Superior temporal gyrus (tissue), 1 donor: ENCODE measurements around the gene PRSS36.
A peak's percentile ranks its signal among the peaks of the same experiment; 100 is the strongest.
"Not testable (repeated sequence)": the region's sequence is repeated elsewhere in the genome, so short reads cannot be mapped to it uniquely, and the experiment has no call there.

Experiments used
- DNase-seq: peaks from one replicate; pipeline ENCODE4 v3.0.0-alpha.2; 2016; ENCODE audit errors: extremely low spot score

PRSS36 gene

GRCh38 chr16:31183432-31184428, 33.9 kb upstream of the PRSS36 start:
- no peak for DNase-seq

- no peak for DNase-seq
Measured at GRCh38 chr16:31182391-31182790, 32.5 kb upstream of the PRSS36 start.

DNA sequence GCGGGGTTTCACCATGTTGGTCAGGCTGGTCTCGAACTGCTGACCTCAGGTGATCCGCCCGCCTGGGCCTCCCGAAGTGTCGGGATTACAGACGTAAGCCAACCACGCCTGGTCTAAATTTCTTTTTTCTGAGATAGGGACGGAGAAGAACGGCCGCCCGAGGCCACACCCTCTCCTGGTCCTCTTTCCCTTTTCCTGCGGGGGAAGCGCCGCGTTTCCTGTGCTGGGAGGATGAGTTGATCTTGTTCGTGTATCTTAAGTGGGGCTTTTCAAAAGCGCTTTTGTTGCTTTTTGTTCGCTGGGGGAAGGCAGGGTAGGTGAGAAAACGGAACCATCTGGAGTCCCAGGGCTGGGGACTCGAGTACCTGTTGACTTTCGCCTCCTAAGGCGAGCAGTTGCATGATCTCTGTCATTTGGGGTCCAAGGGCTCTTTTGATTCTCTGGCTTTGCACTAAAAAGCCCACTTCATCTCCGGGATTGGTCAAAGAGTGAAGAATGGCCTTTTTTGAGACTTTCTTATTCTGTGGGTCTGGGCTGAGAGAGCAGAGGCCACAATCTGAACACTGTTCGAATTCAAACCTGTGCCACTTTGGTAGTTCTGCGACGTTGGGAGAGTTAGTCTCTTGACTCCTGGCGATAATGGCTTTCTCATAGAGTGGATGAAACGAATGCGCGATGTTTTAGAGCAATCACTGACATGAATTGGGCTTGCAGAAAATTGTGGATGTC, 31.4 kb upstream of the PRSS36 start:
- DNase-seq = no peak

- peak; percentile 95 for DNase-seq
Measured at GRCh38 chr16:31179747-31180459, 30.0 kb upstream of the PRSS36 start, which contains the start of gene FUS. TSS of gene FUS (plus strand) at chr16:31180139. CDS start at chr16:31180215, 76 bp downstream.

GRCh38 chr16:31179219-31179746, 29.4 kb upstream of the PRSS36 start:
- peak; percentile 24 for DNase-seq

- DNase-seq = no peak
Measured at GRCh38 chr16:31177136-31177535, 27.3 kb upstream of the PRSS36 start.

DNA sequence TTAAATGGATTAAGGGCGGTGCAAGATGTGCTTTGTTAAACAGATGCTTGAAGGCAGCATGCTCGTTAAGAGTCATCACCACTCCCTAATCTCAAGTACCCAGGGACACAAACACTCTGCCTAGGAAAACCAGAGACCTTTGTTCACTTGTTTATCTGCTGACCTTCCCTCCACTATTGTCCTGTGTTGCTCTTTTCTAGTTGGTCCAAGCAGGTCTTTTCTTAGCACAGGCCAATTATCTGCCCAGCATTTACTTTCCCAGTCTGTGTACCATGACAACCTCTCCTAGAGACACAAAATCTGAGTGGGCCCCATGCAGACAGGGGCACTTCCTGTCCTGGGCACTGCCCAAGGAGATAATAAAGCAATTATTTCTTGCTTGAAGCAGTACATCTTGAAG, 20.2 kb upstream of the PRSS36 start:
- not testable (repeated sequence) for DNase-seq

- no peak for DNase-seq
Measured at GRCh38 chr16:31168848-31169247, 19.0 kb upstream of the PRSS36 start.

DNA sequence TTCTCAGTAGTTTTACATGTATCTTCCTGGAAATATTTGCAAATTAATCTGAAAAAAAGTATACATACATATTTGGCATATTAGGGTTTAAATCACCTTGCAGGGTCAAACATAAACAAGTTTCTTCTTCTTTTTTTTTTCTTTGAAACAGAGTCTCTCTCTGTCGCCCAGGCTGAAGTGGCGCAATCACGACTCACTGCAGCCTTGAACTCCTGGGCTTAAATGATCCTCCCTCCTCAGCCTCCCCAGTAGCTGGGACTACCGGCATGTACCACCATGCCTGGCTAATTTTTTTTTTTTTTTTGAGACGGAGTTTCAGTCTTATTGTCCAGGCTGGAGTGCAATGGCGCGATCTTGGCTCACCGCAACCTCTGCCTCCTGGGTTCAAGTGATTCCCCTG, 17.4 kb upstream of the PRSS36 start:
- no peak for DNase-seq

DNA sequence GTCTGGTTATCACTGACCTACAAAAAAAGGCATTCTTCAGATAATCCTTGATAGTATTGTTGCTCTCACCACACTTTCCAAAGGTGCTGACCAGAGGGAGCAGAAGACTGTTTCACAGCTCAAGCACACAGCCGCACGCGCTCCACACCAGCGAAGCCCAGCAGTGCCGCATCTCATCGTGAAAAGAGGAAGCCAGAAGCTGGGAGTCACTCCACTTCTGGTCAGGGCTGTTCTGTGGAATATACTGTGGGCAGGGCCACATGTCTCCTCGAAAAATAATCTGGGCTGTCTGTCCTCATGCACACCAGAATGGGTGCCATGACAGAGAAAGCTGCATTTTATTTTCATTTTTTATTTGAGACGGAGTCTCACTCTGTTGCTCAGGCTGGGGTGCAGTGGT, 7.3 kb upstream of the PRSS36 start:
- peak; percentile 10 for DNase-seq

GRCh38 chr16:31150976-31151375, 1.1 kb upstream of the PRSS36 start:
- not testable (repeated sequence) for DNase-seq

GRCh38 chr16:31149332-31149731, 534 bp downstream of the PRSS36 start:
- no peak for DNase-seq

GRCh38 chr16:31148896-31149295, 970 bp downstream of the PRSS36 start:
- DNase-seq = no peak

GRCh38 chr16:31148281-31148728, 1.6 kb downstream of the PRSS36 start:
- no peak for DNase-seq

GRCh38 chr16:31147574-31147973, 2.3 kb downstream of the PRSS36 start:
- DNase-seq = no peak

GRCh38 chr16:31145398-31145990, 4.4 kb downstream of the PRSS36 start:
- DNase-seq = no peak

DNA sequence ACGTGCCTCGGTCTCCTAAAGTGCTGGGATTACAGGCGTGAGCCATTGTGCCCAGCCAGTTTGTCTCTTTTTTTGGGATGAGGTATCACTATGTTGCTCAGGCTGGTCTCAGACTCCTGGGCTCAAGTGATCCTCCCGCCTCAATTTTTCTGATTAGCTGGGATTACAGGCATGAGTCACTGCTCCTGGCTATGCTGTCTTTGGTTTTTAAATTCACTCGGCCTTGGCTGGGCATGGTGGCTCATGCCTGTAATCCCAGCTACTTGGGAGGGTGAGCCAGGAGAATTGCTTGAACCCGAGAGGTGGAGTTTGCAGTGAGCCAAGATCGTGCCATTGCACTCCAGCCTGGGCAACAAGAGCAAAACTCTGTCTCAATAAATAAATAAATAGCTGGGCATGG, 5.4 kb downstream of the PRSS36 start:
- DNase-seq = not testable (repeated sequence)

- DNase-seq = no peak
Measured at GRCh38 chr16:31143694-31144148, 6.1 kb downstream of the PRSS36 start.

- no peak for DNase-seq
Measured at GRCh38 chr16:31143011-31143693, 6.7 kb downstream of the PRSS36 start.
